Body of pancreas (tissue), 4 donors: Measurements from ENCODE around the gene RPS6KB2. TPM values are rescaled to one million over a fixed set of nuclear protein-coding genes. Genes with fewer than 3 reads are reported as not detected.

Source experiments
- ATAC-seq: fragments of 150-250 bp; one replicate; pipeline ENCODE4 v1.9.1; 2016
- DNase-seq, 4 donors: peaks; one replicate each; pipeline ENCODE4 v3.0.0-alpha.2; 2019
- H3K27ac ChIP-seq, 4 donors: fragments of 200-600 bp; sonication (generic); 1 replicate in 3 of 4; 2 replicates in 1 of 4; pipeline versions ENCODE4 v1.5.1 to v1.6.1; 2016 to 2019; ENCODE audit warnings: mild to moderate bottlenecking in 1 of 4, mixed read lengths in 1 of 4, moderate library complexity in 1 of 4
- H3K27me3 ChIP-seq, 2 donors: fragments of 200-600 bp; sonication (generic); one replicate each; pipeline ENCODE4 v1.6.0; 2016; ENCODE audit warnings: mild to moderate bottlenecking in 1 of 2
- H3K36me3 ChIP-seq, 2 donors: fragments of 200-600 bp; sonication (generic); replicated peaks in 1 of 2; 2 replicates each; pipeline ENCODE4 v1.5.1; 2016; ENCODE audit warnings: low read depth in 2 of 2; ENCODE audit not compliant: insufficient read depth in 1 of 2
- H3K4me1 ChIP-seq: fragments of 200-600 bp; sonication (generic); one replicate; pipeline ENCODE4 v1.6.0; 2016
- H3K4me3 ChIP-seq, 2 donors: fragments of 200-600 bp; sonication (generic); 1 replicate in 1 of 2; 2 replicates in 1 of 2; pipeline ENCODE4 v1.5.1; 2016 to 2019
- H3K9me3 ChIP-seq, 3 donors: fragments of 200-600 bp; sonication (generic); 1 replicate in 2 of 3; 2 replicates in 1 of 3; pipeline ENCODE4 v1.5.1; 2016
- CTCF ChIP-seq, 7 experiments: fragments of 450-650 bp in 4 of 7; fragments of 200-600 bp in 3 of 7; sonication (generic) in 3 of 7; IDR thresholded peaks; one replicate each; pipeline ENCODE4 v1.5.1; 2016 to 2019; ENCODE audit warnings: antibody characterized with exemption in 7 of 7
- POLR2A ChIP-seq, 3 donors: fragments of 450-650 bp; IDR thresholded peaks; one replicate each; pipeline ENCODE4 v1.6.1; 2016; ENCODE audit warnings: antibody characterized with exemption in 3 of 3, mild to moderate bottlenecking in 2 of 3
- WGBS, 2 donors: methylation state at CpG; one replicate each; pipeline ENCODE4 v1.1.5; 2017; 5-methylcytosine and 5-hydroxymethylcytosine counted together
- intact Hi-C: fragments of 100-400 bp; cut with DNase I; formaldehyde crosslinking; loops from one replicate; pipeline ENCODE4 v1.15.1; 2023
- total RNA-seq, 2 donors: library from RNA; depleted of rRNA; stranded (reverse); fragments of >200 nt; gene quantifications; one replicate each; pipeline ENCODE4 v1.1.0, GENCODE V29; 2016

Gene RPS6KB2
- total RNA-seq, 2 donors from 2014 or later, result 34.9 to 36.1 TPM

- TF ChIP-seq CTCF (IDR thresholded peaks at IDR 0.05), result no peak
- no peak for TF ChIP-seq POLR2A (IDR thresholded peaks at IDR 0.05)
- Histone ChIP-seq H3K4me1 (peaks cover 21% of the 10 kb centered on the region), H3K36me3 (no peaks in the 10 kb centered on the region), H3K9me3 (no peaks in the 10 kb centered on the region), H3K4me3 (no peak overlapping the region), H3K27me3 (no peaks in the 10 kb centered on the region), H3K27ac (peak overlapping the region in 1 of 4 donors; percentile 24)
- DNase-seq (no peak), ATAC-seq (no peak)
- intact Hi-C loops, result no loop called here
- WGBS, 2 donors, result 78% methylated on average over 5 to 10 of the region's 17 CpGs
Observed at GRCh38 chr11:67440229-67441097, 12.2 kb downstream of the RPS6KB2 start.

GRCh38 chr11:67441098-67441563, 12.8 kb downstream of the RPS6KB2 start:
- TF ChIP-seq CTCF (IDR thresholded peaks at IDR 0.05), result no peak
- TF ChIP-seq POLR2A (IDR thresholded peaks at IDR 0.05), result no peak
- intact Hi-C loops, result no loop called here
- H3K27ac ChIP-seq, result no peak overlapping the region
- H3K27me3 ChIP-seq, result no peaks in the 10 kb centered on the region
- no peak for ATAC-seq
- WGBS, 2 donors, result 85 to 91% methylated on average over 8 to 21 of the region's 21 CpGs
- H3K9me3 ChIP-seq, result no peaks in the 10 kb centered on the region
- no peak overlapping the region for H3K4me3 ChIP-seq
- H3K4me1 ChIP-seq, result peaks cover 21% of the 10 kb centered on the region
- no peaks in the 10 kb centered on the region for H3K36me3 ChIP-seq
- DNase-seq, result no peak

GRCh38 chr11:67441731-67442351, 13.5 kb downstream of the RPS6KB2 start:
- intact Hi-C loops, result no loop called here
- TF ChIP-seq CTCF (IDR thresholded peaks at IDR 0.05) (no peak), POLR2A (IDR thresholded peaks at IDR 0.05) (no peak)
- no peak for ATAC-seq
- H3K9me3 ChIP-seq, result no peaks in the 10 kb centered on the region
- 85 to 86% methylated on average over 12 to 14 of the region's 28 CpGs for WGBS, 2 donors
- peaks cover 21% of the 10 kb centered on the region for H3K4me1 ChIP-seq
- peak overlapping the region in 1 of 4 donors; percentile 82 for H3K27ac ChIP-seq
- no peak overlapping the region for H3K4me3 ChIP-seq
- H3K27me3 ChIP-seq, result no peaks in the 10 kb centered on the region
- H3K36me3 ChIP-seq, result no peaks in the 10 kb centered on the region
- DNase-seq, result no peak

- Histone ChIP-seq H3K27ac (peak overlapping the region; percentile 82 to 93 (median 90)), H3K36me3 (no peaks in the 10 kb centered on the region), H3K27me3 (no peaks in the 10 kb centered on the region), H3K4me3 (peak overlapping the region; percentile 52 to 84), H3K9me3 (no peaks in the 10 kb centered on the region), H3K4me1 (peaks cover 21% of the 10 kb centered on the region)
- TF ChIP-seq CTCF (IDR thresholded peaks at IDR 0.05) (no peak), POLR2A (IDR thresholded peaks at IDR 0.05) (no peak)
- intact Hi-C loops, result no loop called here
- DNase-seq, result no peak
- peak; percentile 8 for ATAC-seq
- WGBS, 2 donors, result 31 to 52% methylated on average over 14 to 45 of the region's 45 CpGs
Observed at GRCh38 chr11:67442504-67443404, 14.5 kb downstream of the RPS6KB2 start.
